ENCODE data around the gene ETS2.

The ETS2 gene

DNA sequence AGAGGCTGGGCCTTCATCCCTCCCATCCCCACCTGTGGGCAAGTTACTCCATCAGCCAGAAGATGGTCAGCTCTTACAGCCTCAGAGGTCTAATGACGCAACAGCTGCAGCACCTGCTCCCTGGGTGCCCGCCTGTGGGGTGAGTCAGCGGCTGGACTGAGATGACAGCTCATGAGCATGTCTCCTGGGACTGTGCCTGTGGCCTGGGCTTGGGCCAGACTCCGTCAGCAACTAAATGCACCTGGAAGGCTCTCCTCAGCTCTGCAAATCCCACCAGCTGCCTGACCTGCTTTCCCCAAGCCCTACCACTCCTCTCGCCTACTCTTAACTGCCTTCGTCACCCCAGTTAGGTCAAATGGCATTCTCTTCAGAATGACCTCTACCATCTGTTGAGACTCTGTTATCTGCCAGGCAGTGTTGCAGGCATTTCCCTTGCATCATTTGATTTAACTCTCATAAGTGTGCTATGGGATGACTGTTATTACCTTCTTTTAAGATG, 47.7 kb downstream of the ETS2 start:
- ATAC-seq (ENCODE audit: low read depth) = peak; percentile 98
- DNase-seq (ENCODE audit: low spot score) = peak; percentile 99
- Histone ChIP-seq H3K4me3 (ENCODE audit: severe bottlenecking) (no peak overlapping the region), H3K27ac (ENCODE audit: poor library complexity, severe bottlenecking) (peak overlapping the region; percentile 74), H3K4me1 (ENCODE audit: insufficient read depth, poor library complexity, severe bottlenecking) (peaks cover 19% of the 10 kb centered on the region), H3K9me3 (ENCODE audit: severe bottlenecking) (no peaks in the 10 kb centered on the region), H3K36me3 (ENCODE audit: low read depth) (no peaks in the 10 kb centered on the region), H3K27me3 (ENCODE audit: insufficient read depth, poor library complexity, severe bottlenecking) (no peaks in the 10 kb centered on the region)
- TF ChIP-seq, protein P1, sequence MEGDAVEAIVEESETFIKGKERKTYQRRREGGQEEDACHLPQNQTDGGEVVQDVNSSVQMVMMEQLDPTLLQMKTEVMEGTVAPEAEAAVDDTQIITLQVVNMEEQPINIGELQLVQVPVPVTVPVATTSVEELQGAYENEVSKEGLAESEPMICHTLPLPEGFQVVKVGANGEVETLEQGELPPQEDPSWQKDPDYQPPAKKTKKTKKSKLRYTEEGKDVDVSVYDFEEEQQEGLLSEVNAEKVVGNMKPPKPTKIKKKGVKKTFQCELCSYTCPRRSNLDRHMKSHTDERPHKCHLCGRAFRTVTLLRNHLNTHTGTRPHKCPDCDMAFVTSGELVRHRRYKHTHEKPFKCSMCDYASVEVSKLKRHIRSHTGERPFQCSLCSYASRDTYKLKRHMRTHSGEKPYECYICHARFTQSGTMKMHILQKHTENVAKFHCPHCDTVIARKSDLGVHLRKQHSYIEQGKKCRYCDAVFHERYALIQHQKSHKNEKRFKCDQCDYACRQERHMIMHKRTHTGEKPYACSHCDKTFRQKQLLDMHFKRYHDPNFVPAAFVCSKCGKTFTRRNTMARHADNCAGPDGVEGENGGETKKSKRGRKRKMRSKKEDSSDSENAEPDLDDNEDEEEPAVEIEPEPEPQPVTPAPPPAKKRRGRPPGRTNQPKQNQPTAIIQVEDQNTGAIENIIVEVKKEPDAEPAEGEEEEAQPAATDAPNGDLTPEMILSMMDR (IDR thresholded peaks at IDR 0.05; ENCODE audit: poor library complexity, severe bottlenecking) = no peak

DNA sequence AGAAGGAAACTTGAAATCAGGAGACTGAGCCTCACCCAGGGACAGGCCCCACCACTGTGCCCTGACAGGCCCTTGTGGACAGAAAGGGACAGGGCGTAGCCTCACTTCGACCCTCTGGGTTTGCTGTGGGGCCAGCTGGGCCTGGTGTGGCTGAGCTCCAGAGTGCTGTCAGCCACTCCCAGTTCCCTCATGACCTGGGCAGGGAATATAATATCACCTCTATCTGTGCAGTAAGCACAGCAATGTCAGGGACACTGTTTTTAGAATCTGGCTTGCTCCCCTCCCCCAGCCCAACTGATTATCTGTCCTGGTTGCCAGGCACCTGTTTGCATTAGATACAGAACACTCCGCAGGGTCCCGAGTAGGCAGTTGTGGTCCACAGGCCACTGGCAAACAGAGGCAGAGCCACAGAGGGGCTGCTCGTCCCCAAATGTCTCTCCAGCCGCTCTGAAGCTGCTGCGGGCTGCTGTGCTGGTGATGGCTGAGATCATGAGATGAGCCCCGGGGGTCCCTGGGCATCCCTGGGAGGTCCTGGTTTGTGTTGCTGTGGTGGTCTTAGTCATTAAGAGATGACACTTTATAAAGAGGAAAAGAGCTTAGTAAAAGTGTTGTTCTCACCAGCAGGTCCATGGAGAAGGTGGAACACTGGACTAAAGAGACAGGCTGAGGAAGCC, 51.6 kb downstream of the ETS2 start:
- Histone ChIP-seq H3K36me3 (ENCODE audit: low read depth) (no peaks in the 10 kb centered on the region), H3K4me3 (ENCODE audit: severe bottlenecking) (no peak overlapping the region), H3K9me3 (ENCODE audit: severe bottlenecking) (no peaks in the 10 kb centered on the region), H3K27me3 (ENCODE audit: insufficient read depth, poor library complexity, severe bottlenecking) (no peaks in the 10 kb centered on the region), H3K4me1 (ENCODE audit: insufficient read depth, poor library complexity, severe bottlenecking) (peaks cover 16% of the 10 kb centered on the region), H3K27ac (ENCODE audit: poor library complexity, severe bottlenecking) (no peak overlapping the region)
- DNase-seq (ENCODE audit: low spot score) = no peak
- TF ChIP-seq, protein P1 (IDR thresholded peaks at IDR 0.05; ENCODE audit: poor library complexity, severe bottlenecking) = no peak
- no peak for ATAC-seq (ENCODE audit: low read depth)

DNA sequence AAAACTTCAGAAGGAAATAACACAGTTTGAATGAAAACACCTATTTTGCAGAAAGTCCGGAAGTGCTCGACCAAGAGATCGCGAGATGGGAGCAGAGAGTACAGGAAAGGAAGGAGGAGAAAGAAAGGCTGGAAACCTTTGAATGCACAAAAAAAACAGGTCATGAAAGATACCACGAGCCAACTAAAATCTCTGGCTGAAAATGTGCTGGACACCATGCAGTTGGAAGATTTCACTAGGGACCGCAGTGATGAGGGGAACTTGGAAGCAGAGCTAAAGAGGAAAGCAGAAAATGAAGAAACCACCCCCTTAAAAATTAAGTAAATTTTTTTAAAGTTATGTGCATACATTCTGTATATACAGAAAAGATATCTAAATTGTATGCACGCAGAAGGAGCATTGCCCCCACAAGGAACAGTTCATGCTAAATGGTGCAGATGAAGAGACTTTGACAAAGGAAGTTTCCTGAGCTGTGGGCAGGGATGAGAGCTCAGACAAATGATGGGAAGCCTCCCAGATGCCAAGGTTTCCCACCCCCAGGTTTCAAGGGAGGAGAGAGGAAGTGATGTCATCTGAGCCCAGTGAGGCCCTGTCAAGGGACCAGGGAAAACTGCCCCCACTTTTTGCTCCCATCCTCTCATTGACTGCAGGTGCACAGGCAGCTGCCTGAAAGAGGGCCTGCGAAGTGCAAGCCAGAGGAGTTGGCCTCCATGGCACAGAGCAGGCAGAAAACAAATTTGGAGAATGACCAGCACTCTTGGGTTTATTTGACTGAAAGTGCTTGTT, 52.5 kb downstream of the ETS2 start:
- peaks cover 9% of the 10 kb centered on the region for H3K4me1 ChIP-seq (ENCODE audit: insufficient read depth, poor library complexity, severe bottlenecking)
- no peaks in the 10 kb centered on the region for H3K27me3 ChIP-seq (ENCODE audit: insufficient read depth, poor library complexity, severe bottlenecking)
- TF ChIP-seq, protein P1 (IDR thresholded peaks at IDR 0.05; ENCODE audit: poor library complexity, severe bottlenecking) = no peak
- ATAC-seq (ENCODE audit: low read depth) (no peak), DNase-seq (ENCODE audit: low spot score) (no peak)
- no peaks in the 10 kb centered on the region for H3K36me3 ChIP-seq (ENCODE audit: low read depth)
- H3K9me3 ChIP-seq (ENCODE audit: severe bottlenecking) = no peaks in the 10 kb centered on the region
- H3K27ac ChIP-seq (ENCODE audit: poor library complexity, severe bottlenecking) = no peak overlapping the region
- no peak overlapping the region for H3K4me3 ChIP-seq (ENCODE audit: severe bottlenecking)

DNA sequence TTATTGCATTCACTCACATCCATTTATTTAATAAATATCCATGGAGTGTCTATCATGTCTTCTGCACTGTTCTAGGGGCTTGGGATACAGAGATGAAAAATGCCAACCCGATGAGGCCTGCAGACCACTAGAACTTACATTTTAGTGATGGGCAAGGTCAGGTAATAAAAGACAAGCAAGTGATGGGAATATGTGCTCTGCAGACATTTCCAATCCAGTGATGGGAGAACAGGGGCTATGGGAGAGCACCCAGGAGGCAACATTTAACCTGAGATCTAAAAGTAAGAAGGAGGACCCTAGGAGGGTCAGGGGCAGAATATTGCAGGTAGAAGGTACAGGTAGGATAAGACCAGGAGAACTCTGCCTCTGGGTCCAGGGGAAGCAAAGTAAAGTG, 53.1 kb downstream of the ETS2 start:
- Histone ChIP-seq H3K36me3 (ENCODE audit: low read depth) (no peaks in the 10 kb centered on the region), H3K27me3 (ENCODE audit: insufficient read depth, poor library complexity, severe bottlenecking) (no peaks in the 10 kb centered on the region), H3K9me3 (ENCODE audit: severe bottlenecking) (no peaks in the 10 kb centered on the region), H3K4me1 (ENCODE audit: insufficient read depth, poor library complexity, severe bottlenecking) (peaks cover 5% of the 10 kb centered on the region), H3K27ac (ENCODE audit: poor library complexity, severe bottlenecking) (no peak overlapping the region), H3K4me3 (ENCODE audit: severe bottlenecking) (no peak overlapping the region)
- DNase-seq (ENCODE audit: low spot score) = no peak
- TF ChIP-seq, protein P1 (IDR thresholded peaks at IDR 0.05; ENCODE audit: poor library complexity, severe bottlenecking) = no peak
- ATAC-seq (ENCODE audit: low read depth) = no peak
